Suprapubic skin (tissue), 4 donors: ENCODE measurements around the gene MAGEA6. TPM values are rescaled to one million over a fixed set of nuclear protein-coding genes. Genes with fewer than 3 reads are reported as not detected.

Experiments used
- DNase-seq, 2 donors: peaks; one replicate each; pipeline ENCODE4 v3.0.0-alpha.2; 2019; ENCODE audit warnings: low spot score in 2 of 2
- H3K27ac ChIP-seq: fragments of 200-600 bp; sonication (generic); one replicate; pipeline ENCODE4 v1.5.1; 2019
- H3K27me3 ChIP-seq: fragments of 200-600 bp; sonication (generic); one replicate; pipeline ENCODE4 v1.5.1; 2019
- H3K36me3 ChIP-seq: fragments of 200-600 bp; sonication (generic); one replicate; pipeline ENCODE4 v1.5.1; 2019
- H3K4me1 ChIP-seq: fragments of 200-600 bp; sonication (generic); one replicate; pipeline ENCODE4 v1.5.1; 2019
- H3K4me3 ChIP-seq: fragments of 200-600 bp; sonication (generic); one replicate; pipeline ENCODE4 v1.5.1; 2019; ENCODE audit warnings: mild to moderate bottlenecking
- H3K9me3 ChIP-seq: fragments of 200-600 bp; sonication (generic); one replicate; pipeline ENCODE4 v1.5.1; 2019
- EP300 ChIP-seq: sonication (generic); formaldehyde crosslinking; IDR thresholded peaks from one replicate; pipeline ENCODE4 v1.6.1; 2017; ENCODE audit warnings: antibody characterized with exemption
- POLR2A ChIP-seq, 2 donors: fragments of 450-650 bp; IDR thresholded peaks; one replicate each; pipeline ENCODE4 v1.6.1; 2017; ENCODE audit warnings: antibody characterized with exemption in 2 of 2, mild to moderate bottlenecking in 2 of 2, moderate library complexity in 2 of 2
- POLR2AphosphoS5 ChIP-seq, 3 donors: sonication (generic); formaldehyde crosslinking; IDR thresholded peaks; one replicate each; pipeline ENCODE4 v1.6.1; 2017; ENCODE audit warnings: antibody characterized with exemption in 3 of 3
- WGBS: methylation state at CpG from one replicate; pipeline ENCODE4 v1.1.5; 2018; 5-methylcytosine and 5-hydroxymethylcytosine counted together
- total RNA-seq, 4 donors: library from RNA; depleted of rRNA; stranded (reverse); fragments of >200 nt; gene quantifications; one replicate each; pipeline ENCODE4 v1.1.0, GENCODE V29; 2016
- TF ChIP-seq, protein P1 (sequence below), 2 donors: fragments of 200-600 bp in 1 of 2; fragments of 450-650 bp in 1 of 2; sonication (generic) in 1 of 2; IDR thresholded peaks; one replicate each; pipeline ENCODE4 v1.5.1; 2016 to 2019; ENCODE audit warnings: antibody characterized with exemption in 2 of 2, mild to moderate bottlenecking in 1 of 2, moderate library complexity in 1 of 2

The MAGEA6 gene
- total RNA-seq, 4 donors from 2014 or later, result not detected

DNA sequence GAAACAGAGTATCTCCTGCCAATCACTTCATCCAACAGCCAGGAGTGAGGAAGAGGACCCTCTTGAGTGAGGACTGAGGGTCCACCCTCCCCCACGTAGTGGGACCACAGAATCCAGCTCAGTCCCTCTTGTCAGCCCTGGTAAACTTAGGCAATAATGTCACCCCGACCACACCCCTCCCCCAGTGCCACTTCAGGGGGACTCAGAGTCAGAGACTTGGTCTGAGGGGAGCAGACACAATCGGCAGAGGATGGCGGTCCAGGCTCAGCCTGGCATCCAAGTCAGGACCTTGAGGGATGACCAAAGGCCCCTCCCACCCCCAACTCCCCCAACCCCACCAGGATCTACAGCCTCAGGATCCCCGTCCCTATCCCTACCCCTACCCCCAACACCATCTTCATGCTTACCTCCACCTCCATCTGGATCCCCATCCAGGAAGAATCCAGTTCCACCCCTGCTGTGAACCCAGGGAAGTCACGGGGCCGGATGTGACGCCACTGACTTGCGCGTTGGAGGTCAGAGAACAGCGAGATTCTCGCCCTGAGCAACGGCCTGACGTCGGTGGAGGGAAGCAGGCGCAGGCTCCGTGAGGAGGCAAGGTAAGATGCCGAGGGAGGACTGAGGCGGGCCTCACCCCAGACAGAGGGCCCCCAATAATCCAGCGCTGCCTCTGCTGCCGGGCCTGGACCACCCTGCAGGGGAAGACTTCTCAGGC lies 36.1 kb downstream of the MAGEA6 start, which contains the start of the genes CSAG1 and MAGEA12:
CSAG1 (minus strand) TSS at position 461 of the 715 bp plus-strand sequence. CDS start 1,261 bp downstream, outside the sequence.
MAGEA12 (plus strand) TSS at position 497 of the 715 bp plus-strand sequence. CDS start 2,405 bp downstream, outside the sequence.
- H3K4me1 ChIP-seq, result no peaks in the 10 kb centered on the region
- no peak within 1 kb of the TSS for H3K27ac ChIP-seq
- DNase-seq, result peak in 1 of 2 donors; percentile 48
- H3K27me3 ChIP-seq, result no peaks in the 10 kb centered on the region
- no peaks in the 10 kb centered on the region for H3K36me3 ChIP-seq
- WGBS, result 92% methylated on average over 12 of the region's 21 CpGs
- no peak within 1 kb of the TSS for H3K4me3 ChIP-seq
- H3K9me3 ChIP-seq, result no peaks in the 10 kb centered on the region
- TF ChIP-seq, protein P1, sequence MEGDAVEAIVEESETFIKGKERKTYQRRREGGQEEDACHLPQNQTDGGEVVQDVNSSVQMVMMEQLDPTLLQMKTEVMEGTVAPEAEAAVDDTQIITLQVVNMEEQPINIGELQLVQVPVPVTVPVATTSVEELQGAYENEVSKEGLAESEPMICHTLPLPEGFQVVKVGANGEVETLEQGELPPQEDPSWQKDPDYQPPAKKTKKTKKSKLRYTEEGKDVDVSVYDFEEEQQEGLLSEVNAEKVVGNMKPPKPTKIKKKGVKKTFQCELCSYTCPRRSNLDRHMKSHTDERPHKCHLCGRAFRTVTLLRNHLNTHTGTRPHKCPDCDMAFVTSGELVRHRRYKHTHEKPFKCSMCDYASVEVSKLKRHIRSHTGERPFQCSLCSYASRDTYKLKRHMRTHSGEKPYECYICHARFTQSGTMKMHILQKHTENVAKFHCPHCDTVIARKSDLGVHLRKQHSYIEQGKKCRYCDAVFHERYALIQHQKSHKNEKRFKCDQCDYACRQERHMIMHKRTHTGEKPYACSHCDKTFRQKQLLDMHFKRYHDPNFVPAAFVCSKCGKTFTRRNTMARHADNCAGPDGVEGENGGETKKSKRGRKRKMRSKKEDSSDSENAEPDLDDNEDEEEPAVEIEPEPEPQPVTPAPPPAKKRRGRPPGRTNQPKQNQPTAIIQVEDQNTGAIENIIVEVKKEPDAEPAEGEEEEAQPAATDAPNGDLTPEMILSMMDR (IDR thresholded peaks at IDR 0.05), result no peak
- no peak for TF ChIP-seq POLR2A (IDR thresholded peaks at IDR 0.05)
- TF ChIP-seq EP300, result no peak
- no peak for TF ChIP-seq POLR2AphosphoS5 (IDR thresholded peaks at IDR 0.05)

DNA sequence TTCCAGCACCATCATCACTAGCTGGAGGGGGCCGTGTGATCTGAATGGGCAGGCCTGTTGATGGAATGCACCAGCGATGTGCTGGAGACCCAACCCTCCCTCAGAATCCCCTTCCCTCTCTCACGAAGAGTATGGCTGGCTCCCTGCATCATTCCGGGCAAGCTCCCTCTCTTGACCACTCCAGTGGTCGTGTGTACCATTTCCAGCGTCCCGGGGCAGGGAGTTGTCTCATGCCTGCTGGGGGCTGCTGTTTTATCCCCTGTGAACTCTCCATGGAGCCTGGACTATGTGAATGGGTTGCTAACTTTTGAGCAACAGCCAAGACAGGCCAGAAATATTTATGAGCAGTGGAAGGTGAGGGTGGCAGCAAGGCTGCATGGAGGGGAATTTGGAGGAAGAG lies 44.1 kb downstream of the MAGEA6 start:
- TF ChIP-seq, protein P1 (IDR thresholded peaks at IDR 0.05), result no peak
- TF ChIP-seq POLR2AphosphoS5 (IDR thresholded peaks at IDR 0.05), result no peak
- no peak for TF ChIP-seq EP300
- TF ChIP-seq POLR2A (IDR thresholded peaks at IDR 0.05), result no peak
- DNase-seq, result no peak
- no peak overlapping the region for H3K27ac ChIP-seq
- no peaks in the 10 kb centered on the region for H3K9me3 ChIP-seq
- H3K4me1 ChIP-seq, result no peaks in the 10 kb centered on the region
- no peaks in the 10 kb centered on the region for H3K36me3 ChIP-seq
- 49% methylated on average over 6 of the region's 7 CpGs for WGBS
- no peaks in the 10 kb centered on the region for H3K27me3 ChIP-seq
- no peak overlapping the region for H3K4me3 ChIP-seq

Other genes with a start within 250 kb of the MAGEA6 start
- under 1 TPM in 3 of 4 donors, not detected in 1; 0.10 to 0.45 (median 0.34) TPM for gene GABRQ, start 131.8 kb downstream of the MAGEA6 start, total RNA-seq
- not detected for gene MAGEA3, start 70.9 kb downstream of the MAGEA6 start, total RNA-seq
- not detected for gene CSAG2, start 60.4 kb downstream of the MAGEA6 start, total RNA-seq
- not detected for gene MAGEA2B, start 55.1 kb downstream of the MAGEA6 start, total RNA-seq
- not detected for gene CSAG1, start 36.0 kb downstream of the MAGEA6 start, total RNA-seq
- not detected for gene MAGEA12, start 35.9 kb downstream of the MAGEA6 start, total RNA-seq
- not detected for gene MAGEA2, start 15.8 kb downstream of the MAGEA6 start, total RNA-seq
- gene CSAG3, start 10.5 kb downstream of the MAGEA6 start, total RNA-seq, result not detected
- 10 to 100 TPM in 3 of 4 donors, 1 to 10 TPM in 1; 8.9 to 24.1 (median 18.7) TPM for gene CETN2, start 61.1 kb upstream of the MAGEA6 start, total RNA-seq
- gene NSDHL, start 61.4 kb upstream of the MAGEA6 start, total RNA-seq, result 10 to 100 TPM; 11.8 to 34.1 (median 22.4) TPM
- 10 to 100 TPM; 50.1 to 81.3 (median 66.1) TPM for gene ZNF185, start 128.4 kb upstream of the MAGEA6 start, total RNA-seq
- gene PNMA5, start 224.4 kb upstream of the MAGEA6 start, total RNA-seq, result not detected